Dendritic cell treated with granulocyte-macrophage colony-stimulating factor and Interleukin-4, amounts not matched to agents 40 ng/mL and 50 ng/mL, for 4 days (primary cell): ENCODE results near the gene LCLAT1.

Experiments
- H3K27ac Mint-ChIP-seq: one replicate; pipeline ENCODE4 v1.8.0; 2022; ENCODE audit warnings: mild to moderate bottlenecking, mixed read lengths
- H3K27me3 Mint-ChIP-seq: one replicate; pipeline ENCODE4 v1.8.0; 2022; ENCODE audit warnings: mild to moderate bottlenecking, mixed read lengths
- H3K36me3 Mint-ChIP-seq: one replicate; pipeline ENCODE4 v1.8.0; 2022; ENCODE audit warnings: low read depth, mixed read lengths
- H3K4me1 Mint-ChIP-seq: one replicate; pipeline ENCODE4 v1.8.0; 2022; ENCODE audit warnings: low read depth, mixed read lengths
- H3K4me3 Mint-ChIP-seq: one replicate; pipeline ENCODE4 v1.8.0; 2022; ENCODE audit warnings: mild to moderate bottlenecking, moderate library complexity, mixed read lengths
- H3K9me3 Mint-ChIP-seq: one replicate; pipeline ENCODE4 v1.8.0; 2022; ENCODE audit warnings: mixed read lengths
- intact Hi-C: fragments of 100-400 bp; cut with micrococcal nuclease; formaldehyde crosslinking; loops from one replicate; pipeline ENCODE4 v1.15.0; 2022

The LCLAT1 gene

GRCh38 chr2:30514134-30514847 lies 67.2 kb downstream of the LCLAT1 start:
- peaks cover 5% of the 10 kb centered on the region for H3K36me3 Mint-ChIP-seq
- intact Hi-C loops = no loop called here
- H3K27me3 Mint-ChIP-seq = no peaks in the 10 kb centered on the region
- H3K9me3 Mint-ChIP-seq = peaks cover 19% of the 10 kb centered on the region
- H3K4me3 Mint-ChIP-seq = no peak overlapping the region
- no peak overlapping the region for H3K27ac Mint-ChIP-seq
- H3K4me1 Mint-ChIP-seq = peaks cover 16% of the 10 kb centered on the region

GRCh38 chr2:30514848-30515435 lies 67.9 kb downstream of the LCLAT1 start:
- Mint-ChIP-seq H3K4me1 (peaks cover 16% of the 10 kb centered on the region), H3K27me3 (no peaks in the 10 kb centered on the region), H3K27ac (no peak overlapping the region), H3K9me3 (peaks cover 26% of the 10 kb centered on the region), H3K36me3 (peaks cover 12% of the 10 kb centered on the region), H3K4me3 (no peak overlapping the region)
- intact Hi-C loops = no loop called here

- Mint-ChIP-seq H3K4me1 (peaks cover 8% of the 10 kb centered on the region), H3K27ac (no peak overlapping the region), H3K4me3 (no peak overlapping the region), H3K27me3 (no peaks in the 10 kb centered on the region), H3K9me3 (peaks cover 29% of the 10 kb centered on the region), H3K36me3 (peaks cover 14% of the 10 kb centered on the region)
- intact Hi-C loops = no loop called here
These were observed 69.1 kb downstream of the LCLAT1 start for GRCh38 chr2:30516166-30516565.

- H3K27me3 Mint-ChIP-seq = no peaks in the 10 kb centered on the region
- no peaks in the 10 kb centered on the region for H3K4me1 Mint-ChIP-seq
- peaks cover 36% of the 10 kb centered on the region for H3K9me3 Mint-ChIP-seq
- no peak overlapping the region for H3K27ac Mint-ChIP-seq
- intact Hi-C loops = no loop called here
- H3K36me3 Mint-ChIP-seq = peaks cover 14% of the 10 kb centered on the region
- no peak overlapping the region for H3K4me3 Mint-ChIP-seq
These were observed 72.8 kb downstream of the LCLAT1 start for GRCh38 chr2:30519796-30520195.

- no peak overlapping the region for H3K27ac Mint-ChIP-seq
- no peaks in the 10 kb centered on the region for H3K4me1 Mint-ChIP-seq
- H3K4me3 Mint-ChIP-seq = no peak overlapping the region
- no peaks in the 10 kb centered on the region for H3K27me3 Mint-ChIP-seq
- H3K9me3 Mint-ChIP-seq = peaks cover 42% of the 10 kb centered on the region
- H3K36me3 Mint-ChIP-seq = peaks cover 22% of the 10 kb centered on the region
- intact Hi-C loops = no loop called here
These were observed 75.4 kb downstream of the LCLAT1 start for GRCh38 chr2:30522421-30522820.

GRCh38 chr2:30527411-30527810 lies 80.4 kb downstream of the LCLAT1 start:
- H3K4me3 Mint-ChIP-seq = no peak overlapping the region
- intact Hi-C loops = no loop called here
- no peak overlapping the region for H3K27ac Mint-ChIP-seq
- no peaks in the 10 kb centered on the region for H3K27me3 Mint-ChIP-seq
- H3K36me3 Mint-ChIP-seq = peaks cover 8% of the 10 kb centered on the region
- peaks cover 12% of the 10 kb centered on the region for H3K9me3 Mint-ChIP-seq
- no peaks in the 10 kb centered on the region for H3K4me1 Mint-ChIP-seq

GRCh38 chr2:30527859-30528258 lies 80.8 kb downstream of the LCLAT1 start:
- Mint-ChIP-seq H3K27me3 (no peaks in the 10 kb centered on the region), H3K4me3 (no peak overlapping the region), H3K9me3 (peaks cover 12% of the 10 kb centered on the region), H3K27ac (no peak overlapping the region), H3K36me3 (peaks cover 8% of the 10 kb centered on the region), H3K4me1 (no peaks in the 10 kb centered on the region)
- intact Hi-C loops = no loop called here

GRCh38 chr2:30530346-30530745 lies 83.3 kb downstream of the LCLAT1 start:
- Mint-ChIP-seq H3K36me3 (peaks cover 23% of the 10 kb centered on the region), H3K4me3 (no peak overlapping the region), H3K27ac (no peak overlapping the region), H3K9me3 (peaks cover 14% of the 10 kb centered on the region), H3K4me1 (no peaks in the 10 kb centered on the region), H3K27me3 (no peaks in the 10 kb centered on the region)
- intact Hi-C loops = no loop called here

- no peaks in the 10 kb centered on the region for H3K4me1 Mint-ChIP-seq
- no peak overlapping the region for H3K27ac Mint-ChIP-seq
- H3K9me3 Mint-ChIP-seq = peaks cover 11% of the 10 kb centered on the region
- no peak overlapping the region for H3K4me3 Mint-ChIP-seq
- no peaks in the 10 kb centered on the region for H3K36me3 Mint-ChIP-seq
- H3K27me3 Mint-ChIP-seq = no peaks in the 10 kb centered on the region
- intact Hi-C loops = no loop called here
These were observed 94.6 kb downstream of the LCLAT1 start for GRCh38 chr2:30541680-30542079.

GRCh38 chr2:30545875-30546274 lies 98.8 kb downstream of the LCLAT1 start:
- intact Hi-C loops = no loop called here
- Mint-ChIP-seq H3K4me3 (no peak overlapping the region), H3K27me3 (no peaks in the 10 kb centered on the region), H3K4me1 (no peaks in the 10 kb centered on the region), H3K27ac (no peak overlapping the region), H3K9me3 (no peaks in the 10 kb centered on the region), H3K36me3 (no peaks in the 10 kb centered on the region)

GRCh38 chr2:30548386-30548785 lies 101.3 kb downstream of the LCLAT1 start:
- H3K4me1 Mint-ChIP-seq = no peaks in the 10 kb centered on the region
- intact Hi-C loops = no loop called here
- H3K27me3 Mint-ChIP-seq = no peaks in the 10 kb centered on the region
- no peaks in the 10 kb centered on the region for H3K9me3 Mint-ChIP-seq
- no peaks in the 10 kb centered on the region for H3K36me3 Mint-ChIP-seq
- H3K27ac Mint-ChIP-seq = no peak overlapping the region
- H3K4me3 Mint-ChIP-seq = no peak overlapping the region

GRCh38 chr2:30549096-30549495 lies 102.0 kb downstream of the LCLAT1 start:
- Mint-ChIP-seq H3K4me1 (no peaks in the 10 kb centered on the region), H3K27ac (no peak overlapping the region), H3K9me3 (no peaks in the 10 kb centered on the region), H3K4me3 (no peak overlapping the region), H3K36me3 (no peaks in the 10 kb centered on the region), H3K27me3 (no peaks in the 10 kb centered on the region)
- intact Hi-C loops = no loop called here

GRCh38 chr2:30559544-30560275 lies 112.7 kb downstream of the LCLAT1 start:
- Mint-ChIP-seq H3K27ac (no peak overlapping the region), H3K4me1 (peaks cover 4% of the 10 kb centered on the region), H3K9me3 (no peaks in the 10 kb centered on the region)

GRCh38 chr2:30561349-30561748 lies 114.3 kb downstream of the LCLAT1 start:
- Mint-ChIP-seq H3K9me3 (no peaks in the 10 kb centered on the region), H3K27me3 (no peaks in the 10 kb centered on the region), H3K4me3 (no peak overlapping the region), H3K36me3 (no peaks in the 10 kb centered on the region), H3K27ac (no peak overlapping the region), H3K4me1 (peaks cover 4% of the 10 kb centered on the region)
- intact Hi-C loops = no loop called here

More at GRCh38 chr2:30559544-30560275, 112.7 kb downstream of the LCLAT1 start:
- H3K36me3 Mint-ChIP-seq = no peaks in the 10 kb centered on the region
- intact Hi-C loops = no loop called here
- no peaks in the 10 kb centered on the region for H3K27me3 Mint-ChIP-seq
- H3K4me3 Mint-ChIP-seq = no peak overlapping the region
